Mammary epithelial cell (primary cell): Measurements from ENCODE around the gene NEGR1.

Source experiments
- CTCF ChIP-seq, 2 donors: IDR thresholded peaks in 1 of 2; conservative IDR thresholded peaks in 1 of 2; 2 replicates each; pipeline ENCODE4 v1.5.1; 2011 to 2012; ENCODE audit warnings: inconsistent platforms in 2 of 2, low read length in 2 of 2, mild to moderate bottlenecking in 2 of 2, control low read depth in 1 of 2, low read depth in 1 of 2; ENCODE audit not compliant: insufficient read depth in 1 of 2; ENCODE audit errors: extremely low read depth in 1 of 2
- EZH2 ChIP-seq: IDR thresholded peaks from 2 replicates; pipeline ENCODE4 v1.6.1; 2012; ENCODE audit warnings: low read length, inconsistent platforms, borderline replicate concordance

- TF ChIP-seq CTCF (conservative IDR thresholded peaks at IDR 0.05 in 1 of 2, IDR thresholded peaks at IDR 0.05 in 1 of 2; ENCODE audit: extremely low read depth in 1 of 2, insufficient read depth in 1 of 2, low read depth in 1 of 2, low read length in 2 of 2) (no peak), EZH2 (no peak)
Observed at GRCh38 chr1:72140222-72140621, 142.1 kb downstream of the NEGR1 start.
